ENCODE results near the gene YBEY.

DNA sequence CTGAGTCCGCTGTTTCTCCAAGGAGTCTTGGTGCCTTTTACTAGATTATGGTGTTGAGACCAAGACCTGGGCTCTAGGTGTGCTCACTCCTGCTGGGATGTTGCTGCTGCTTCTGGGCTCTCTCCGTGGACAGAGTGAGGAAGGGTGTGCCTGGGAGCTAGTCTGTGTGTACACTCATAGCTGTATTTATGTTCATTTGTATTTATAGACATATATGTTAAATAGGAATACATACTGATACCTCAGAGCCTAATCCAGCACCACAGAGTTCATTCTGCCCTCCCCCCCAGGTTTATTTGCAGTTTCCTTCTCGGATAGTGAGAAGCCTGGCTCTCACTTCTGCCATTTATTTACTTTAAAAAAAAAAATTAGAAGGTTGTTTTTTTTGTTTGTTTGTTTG lies 50.5 kb downstream of the YBEY start:
- TF ChIP-seq CTCF (IDR thresholded peaks at IDR 0.05; ENCODE audit: low read depth, low read length) (no peak), EZH2phosphoT487 (IDR thresholded peaks at IDR 0.05; ENCODE audit: low read depth) (no peak)
